Lower leg skin (tissue), 3 donors: ENCODE results near the gene SRSF2.

Experiments used
- POLR2A ChIP-seq, 2 donors: fragments of 450-650 bp; IDR thresholded peaks; one replicate each; pipeline ENCODE4 v1.6.1; 2016 to 2017; ENCODE audit warnings: antibody characterized with exemption in 2 of 2, mild to moderate bottlenecking in 1 of 2, moderate library complexity in 1 of 2
- TF ChIP-seq, protein P1 (sequence below), 3 donors: fragments of 450-650 bp; IDR thresholded peaks; one replicate each; pipeline ENCODE4 v1.5.1; 2016; ENCODE audit warnings: antibody characterized with exemption in 3 of 3, mild to moderate bottlenecking in 3 of 3, moderate library complexity in 2 of 3

DNA sequence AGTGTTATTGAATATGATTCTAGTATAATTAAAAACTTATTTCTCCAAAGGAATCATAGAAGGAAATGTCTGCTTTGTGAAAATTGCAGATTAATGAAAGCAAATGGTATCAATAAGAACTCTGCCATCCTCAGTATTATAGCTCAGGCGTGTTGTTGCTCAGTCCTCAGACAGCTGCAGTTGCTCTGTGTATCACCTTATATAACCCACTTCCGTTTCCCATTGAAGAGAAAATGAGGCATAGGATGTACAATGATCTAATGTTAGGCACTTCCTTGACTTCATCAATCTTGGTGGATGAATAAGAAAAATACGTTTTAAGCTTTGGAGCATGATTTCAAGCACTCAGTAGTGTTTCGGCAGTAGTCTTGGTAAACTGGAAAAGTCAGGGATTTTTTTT, 14.9 kb upstream of the SRSF2 start:
- TF ChIP-seq POLR2A (IDR thresholded peaks at IDR 0.05): no peak
- TF ChIP-seq, protein P1, sequence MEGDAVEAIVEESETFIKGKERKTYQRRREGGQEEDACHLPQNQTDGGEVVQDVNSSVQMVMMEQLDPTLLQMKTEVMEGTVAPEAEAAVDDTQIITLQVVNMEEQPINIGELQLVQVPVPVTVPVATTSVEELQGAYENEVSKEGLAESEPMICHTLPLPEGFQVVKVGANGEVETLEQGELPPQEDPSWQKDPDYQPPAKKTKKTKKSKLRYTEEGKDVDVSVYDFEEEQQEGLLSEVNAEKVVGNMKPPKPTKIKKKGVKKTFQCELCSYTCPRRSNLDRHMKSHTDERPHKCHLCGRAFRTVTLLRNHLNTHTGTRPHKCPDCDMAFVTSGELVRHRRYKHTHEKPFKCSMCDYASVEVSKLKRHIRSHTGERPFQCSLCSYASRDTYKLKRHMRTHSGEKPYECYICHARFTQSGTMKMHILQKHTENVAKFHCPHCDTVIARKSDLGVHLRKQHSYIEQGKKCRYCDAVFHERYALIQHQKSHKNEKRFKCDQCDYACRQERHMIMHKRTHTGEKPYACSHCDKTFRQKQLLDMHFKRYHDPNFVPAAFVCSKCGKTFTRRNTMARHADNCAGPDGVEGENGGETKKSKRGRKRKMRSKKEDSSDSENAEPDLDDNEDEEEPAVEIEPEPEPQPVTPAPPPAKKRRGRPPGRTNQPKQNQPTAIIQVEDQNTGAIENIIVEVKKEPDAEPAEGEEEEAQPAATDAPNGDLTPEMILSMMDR (IDR thresholded peaks at IDR 0.05): no peak
